Measurements from ENCODE around the gene CSMD2. TPM values are rescaled to one million over a fixed set of nuclear protein-coding genes. Genes with fewer than 3 reads are reported as not detected.

CSMD2 gene
- total and polyA plus RNA-seq, 2 donors from 2014 or later: 0.47 TPM; not detected in 1

- FAIRE-seq (no peak), DNase-seq (no peak)
- Histone ChIP-seq H3K4me3 (ENCODE audit: low read length in 3 of 3) (no peak overlapping the region), H3K36me3 (ENCODE audit: control insufficient read depth in 2 of 3, insufficient read depth in 3 of 3, low read length in 3 of 3) (no peaks in the 10 kb centered on the region), H3K27ac (ENCODE audit: low read depth in 2 of 2, low read length in 2 of 2) (no peak overlapping the region), H3K4me1 (ENCODE audit: control insufficient read depth in 2 of 3, insufficient read depth in 2 of 3, low read depth in 1 of 3, low read length in 3 of 3) (peaks cover 0 to 9% (median 5%) of the 10 kb centered on the region in 3 donors), H3K27me3 (ENCODE audit: control insufficient read depth, insufficient read depth, low read length) (no peaks in the 10 kb centered on the region), H3K9me3 (ENCODE audit: control insufficient read depth in 2 of 3, insufficient read depth in 1 of 3, low read length in 3 of 3) (no peaks in the 10 kb centered on the region), H3K9ac (ENCODE audit: low read length in 3 of 3) (no peak overlapping the region)
- TF ChIP-seq CTCF (IDR thresholded peaks at IDR 0.05; ENCODE audit: borderline replicate concordance, extremely low read depth, insufficient read depth): no peak
- intact Hi-C loops (cut with DNase I): no loop called here
Observed at GRCh38 chr1:33578557-33579448, 586.2 kb downstream of the CSMD2 start.

- no peak for TF ChIP-seq CTCF (IDR thresholded peaks at IDR 0.05; ENCODE audit: borderline replicate concordance, extremely low read depth, insufficient read depth)
Observed at GRCh38 chr1:33577663-33578062, 587.4 kb downstream of the CSMD2 start.

GRCh38 chr1:33576821-33577599 is 588.0 kb downstream of the CSMD2 start:
- no peak for DNase-seq
- no peaks in the 10 kb centered on the region for H3K36me3 ChIP-seq (ENCODE audit: control insufficient read depth in 2 of 3, insufficient read depth in 3 of 3, low read length in 3 of 3)
- intact Hi-C loops (cut with DNase I): no loop called here

More at GRCh38 chr1:33577663-33578062, 587.4 kb downstream of the CSMD2 start:
- H3K4me3 ChIP-seq (ENCODE audit: low read length in 3 of 3): no peak overlapping the region
- intact Hi-C loops (cut with DNase I): no loop called here
- H3K36me3 ChIP-seq (ENCODE audit: control insufficient read depth in 2 of 3, insufficient read depth in 3 of 3, low read length in 3 of 3): no peaks in the 10 kb centered on the region
- DNase-seq (no peak), FAIRE-seq (no peak)
- no peak overlapping the region for H3K27ac ChIP-seq (ENCODE audit: low read depth in 2 of 2, low read length in 2 of 2)
- H3K9me3 ChIP-seq (ENCODE audit: control insufficient read depth in 2 of 3, insufficient read depth in 1 of 3, low read length in 3 of 3): no peaks in the 10 kb centered on the region
- peaks cover 0 to 9% (median 5%) of the 10 kb centered on the region in 3 donors for H3K4me1 ChIP-seq (ENCODE audit: control insufficient read depth in 2 of 3, insufficient read depth in 2 of 3, low read depth in 1 of 3, low read length in 3 of 3)
- no peaks in the 10 kb centered on the region for H3K27me3 ChIP-seq (ENCODE audit: control insufficient read depth, insufficient read depth, low read length)
- no peak overlapping the region for H3K9ac ChIP-seq (ENCODE audit: low read length in 3 of 3)

More at GRCh38 chr1:33576821-33577599, 588.0 kb downstream of the CSMD2 start:
- Histone ChIP-seq H3K27ac (ENCODE audit: low read depth in 2 of 2, low read length in 2 of 2) (no peak overlapping the region), H3K9me3 (ENCODE audit: control insufficient read depth in 2 of 3, insufficient read depth in 1 of 3, low read length in 3 of 3) (no peaks in the 10 kb centered on the region), H3K27me3 (ENCODE audit: control insufficient read depth, insufficient read depth, low read length) (no peaks in the 10 kb centered on the region), H3K4me3 (ENCODE audit: low read length in 3 of 3) (no peak overlapping the region), H3K4me1 (ENCODE audit: control insufficient read depth in 2 of 3, insufficient read depth in 2 of 3, low read depth in 1 of 3, low read length in 3 of 3) (peaks cover 0 to 9% (median 5%) of the 10 kb centered on the region in 3 donors), H3K9ac (ENCODE audit: low read length in 3 of 3) (no peak overlapping the region)
- no peak for FAIRE-seq
- TF ChIP-seq CTCF (IDR thresholded peaks at IDR 0.05; ENCODE audit: borderline replicate concordance, extremely low read depth, insufficient read depth): no peak

All from kidney (tissue), 14 donors.